ENCODE measurements around the gene ACTL10. TPM values are rescaled to one million over a fixed set of nuclear protein-coding genes. Genes with fewer than 3 reads are reported as not detected.
A peak's percentile ranks its signal among the peaks of the same experiment; 100 is the strongest.

Gene ACTL10
- total and polyA plus RNA-seq, 2 of the 13 experiments (the other 11 are each of a cell fraction or from before 2014, with no cell fraction given), result not detected

DNA sequence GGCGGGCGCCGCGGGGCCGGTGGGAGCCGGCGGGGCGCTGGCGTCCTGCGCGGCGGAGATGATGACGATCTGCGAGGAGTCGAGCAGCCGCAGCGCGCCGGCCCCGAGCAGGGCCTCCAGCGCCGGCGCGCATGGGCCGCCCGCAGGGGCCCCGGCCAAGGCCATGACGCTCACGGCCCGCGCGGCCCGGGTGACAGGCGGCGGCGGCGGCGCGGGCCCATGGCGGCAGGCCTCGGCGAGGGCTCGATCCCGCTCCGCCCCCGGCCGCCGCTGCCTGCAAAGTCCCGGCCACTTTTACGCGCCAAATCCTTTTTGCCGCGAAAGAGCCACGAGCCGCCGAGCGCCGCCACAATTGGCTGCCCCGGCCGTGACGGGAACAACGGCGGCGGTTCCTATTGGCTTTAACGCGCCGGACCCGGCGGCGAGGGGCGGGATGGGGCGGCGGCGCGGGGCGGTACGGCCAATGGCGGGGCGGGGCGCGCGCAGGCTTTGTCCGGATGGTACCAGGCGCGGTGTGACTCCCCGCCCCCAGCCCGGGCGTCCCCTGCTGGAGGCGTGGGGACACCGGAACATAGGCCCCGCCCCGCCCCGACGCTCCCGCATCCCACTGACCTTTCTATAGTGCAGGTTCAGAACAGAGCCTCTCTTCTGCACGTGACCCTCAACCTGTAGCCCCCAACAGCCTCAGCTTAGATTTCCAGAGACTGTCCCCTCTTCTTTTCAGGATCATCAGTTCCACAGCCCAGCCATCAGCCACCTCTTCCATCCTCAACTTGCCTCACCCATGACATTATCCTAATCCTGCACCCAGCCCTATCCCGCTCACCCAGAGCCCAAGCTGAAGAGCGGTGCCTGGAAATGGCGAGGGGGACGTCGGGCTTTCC is 19.6 kb downstream of the ACTL10 start, which contains the start of gene E2F1 (continued):
- TF ChIP-seq, protein P1, sequence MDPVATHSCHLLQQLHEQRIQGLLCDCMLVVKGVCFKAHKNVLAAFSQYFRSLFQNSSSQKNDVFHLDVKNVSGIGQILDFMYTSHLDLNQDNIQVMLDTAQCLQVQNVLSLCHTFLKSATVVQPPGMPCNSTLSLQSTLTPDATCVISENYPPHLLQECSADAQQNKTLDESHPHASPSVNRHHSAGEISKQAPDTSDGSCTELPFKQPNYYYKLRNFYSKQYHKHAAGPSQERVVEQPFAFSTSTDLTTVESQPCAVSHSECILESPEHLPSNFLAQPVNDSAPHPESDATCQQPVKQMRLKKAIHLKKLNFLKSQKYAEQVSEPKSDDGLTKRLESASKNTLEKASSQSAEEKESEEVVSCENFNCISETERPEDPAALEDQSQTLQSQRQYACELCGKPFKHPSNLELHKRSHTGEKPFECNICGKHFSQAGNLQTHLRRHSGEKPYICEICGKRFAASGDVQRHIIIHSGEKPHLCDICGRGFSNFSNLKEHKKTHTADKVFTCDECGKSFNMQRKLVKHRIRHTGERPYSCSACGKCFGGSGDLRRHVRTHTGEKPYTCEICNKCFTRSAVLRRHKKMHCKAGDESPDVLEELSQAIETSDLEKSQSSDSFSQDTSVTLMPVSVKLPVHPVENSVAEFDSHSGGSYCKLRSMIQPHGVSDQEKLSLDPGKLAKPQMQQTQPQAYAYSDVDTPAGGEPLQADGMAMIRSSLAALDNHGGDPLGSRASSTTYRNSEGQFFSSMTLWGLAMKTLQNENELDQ (CRISPR knock-in tag; IDR thresholded peaks at IDR 0.05; ENCODE audit: borderline replicate concordance), result peak; percentile 71; the same call in 1 of the 2 replicates
- peak; percentile 51; the same call in 1 of the 2 replicates for TF ChIP-seq ZKSCAN8 (CRISPR knock-in tag; IDR thresholded peaks at IDR 0.05; ENCODE audit: borderline replicate concordance)
- no peak for TF ChIP-seq TCF12 (IDR thresholded peaks at IDR 0.05)
- peak; percentile 23; the same call in 1 of the 2 replicates for TF ChIP-seq TCF12 (CRISPR knock-in tag; IDR thresholded peaks at IDR 0.05)
- TF ChIP-seq ZNF414 (CRISPR knock-in tag; IDR thresholded peaks at IDR 0.05), result no peak
- no peak for TF ChIP-seq PHB2 (IDR thresholded peaks at IDR 0.05; ENCODE audit: partially characterized antibody)
- peak; percentile 91 for TF ChIP-seq NFYB (CRISPR knock-in tag; IDR thresholded peaks at IDR 0.05)
- TF ChIP-seq ZNF354B (CRISPR knock-in tag; IDR thresholded peaks at IDR 0.05), result 0 out of 2 replicates have a peak, but pooled peaks have one; percentile 48
- no peak for TF ChIP-seq XBP1 (CRISPR knock-in tag; IDR thresholded peaks at IDR 0.05)
- TF ChIP-seq ARNT (IDR thresholded peaks at IDR 0.05), result no peak
- TF ChIP-seq HNF1B (CRISPR knock-in tag; IDR thresholded peaks at IDR 0.05), result peak; percentile 37; the same call in 1 of the 2 replicates
- no peak for TF ChIP-seq GABPA (IDR thresholded peaks at IDR 0.05; ENCODE audit: low read depth, low read length)
- TF ChIP-seq GABPA (CRISPR knock-in tag; IDR thresholded peaks at IDR 0.05; ENCODE audit: low read depth), result no peak
- peak; percentile 60 for TF ChIP-seq ISL2 (CRISPR knock-in tag; IDR thresholded peaks at IDR 0.05)
- TF ChIP-seq ZFP90 (CRISPR knock-in tag; IDR thresholded peaks at IDR 0.05; ENCODE audit: borderline replicate concordance), result peak; percentile 92; the same call in 1 of the 2 replicates
- TF ChIP-seq TSC22D2 (CRISPR knock-in tag; IDR thresholded peaks at IDR 0.05; ENCODE audit: borderline replicate concordance), result no peak; the same call in 1 of the 2 replicates
- TF ChIP-seq, protein P2, sequence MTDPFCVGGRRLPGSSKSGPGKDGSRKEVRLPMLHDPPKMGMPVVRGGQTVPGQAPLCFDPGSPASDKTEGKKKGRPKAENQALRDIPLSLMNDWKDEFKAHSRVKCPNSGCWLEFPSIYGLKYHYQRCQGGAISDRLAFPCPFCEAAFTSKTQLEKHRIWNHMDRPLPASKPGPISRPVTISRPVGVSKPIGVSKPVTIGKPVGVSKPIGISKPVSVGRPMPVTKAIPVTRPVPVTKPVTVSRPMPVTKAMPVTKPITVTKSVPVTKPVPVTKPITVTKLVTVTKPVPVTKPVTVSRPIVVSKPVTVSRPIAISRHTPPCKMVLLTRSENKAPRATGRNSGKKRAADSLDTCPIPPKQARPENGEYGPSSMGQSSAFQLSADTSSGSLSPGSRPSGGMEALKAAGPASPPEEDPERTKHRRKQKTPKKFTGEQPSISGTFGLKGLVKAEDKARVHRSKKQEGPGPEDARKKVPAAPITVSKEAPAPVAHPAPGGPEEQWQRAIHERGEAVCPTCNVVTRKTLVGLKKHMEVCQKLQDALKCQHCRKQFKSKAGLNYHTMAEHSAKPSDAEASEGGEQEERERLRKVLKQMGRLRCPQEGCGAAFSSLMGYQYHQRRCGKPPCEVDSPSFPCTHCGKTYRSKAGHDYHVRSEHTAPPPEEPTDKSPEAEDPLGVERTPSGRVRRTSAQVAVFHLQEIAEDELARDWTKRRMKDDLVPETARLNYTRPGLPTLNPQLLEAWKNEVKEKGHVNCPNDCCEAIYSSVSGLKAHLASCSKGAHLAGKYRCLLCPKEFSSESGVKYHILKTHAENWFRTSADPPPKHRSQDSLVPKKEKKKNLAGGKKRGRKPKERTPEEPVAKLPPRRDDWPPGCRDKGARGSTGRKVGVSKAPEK (CRISPR knock-in tag; IDR thresholded peaks at IDR 0.05; ENCODE audit: borderline replicate concordance), result no peak
- TF ChIP-seq ZNF570 (CRISPR knock-in tag; IDR thresholded peaks at IDR 0.05; ENCODE audit: borderline replicate concordance), result no peak
- TF ChIP-seq, protein P3, sequence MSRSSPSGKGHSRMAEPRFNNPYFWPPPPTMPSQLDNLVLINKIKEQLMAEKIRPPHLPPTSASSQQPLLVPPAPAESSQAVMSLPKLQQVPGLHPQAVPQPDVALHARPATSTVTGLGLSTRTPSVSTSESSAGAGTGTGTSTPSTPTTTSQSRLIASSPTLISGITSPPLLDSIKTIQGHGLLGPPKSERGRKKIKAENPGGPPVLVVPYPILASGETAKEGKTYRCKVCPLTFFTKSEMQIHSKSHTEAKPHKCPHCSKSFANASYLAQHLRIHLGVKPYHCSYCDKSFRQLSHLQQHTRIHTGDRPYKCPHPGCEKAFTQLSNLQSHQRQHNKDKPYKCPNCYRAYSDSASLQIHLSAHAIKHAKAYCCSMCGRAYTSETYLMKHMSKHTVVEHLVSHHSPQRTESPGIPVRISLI (CRISPR knock-in tag; IDR thresholded peaks at IDR 0.05; ENCODE audit: borderline replicate concordance), result peak; percentile 30; the same call in 1 of the 2 replicates
- TF ChIP-seq ZKSCAN1 (IDR thresholded peaks at IDR 0.05; ENCODE audit: low read length), result no peak
- TF ChIP-seq SIN3A (IDR thresholded peaks at IDR 0.05; ENCODE audit: borderline replicate concordance, low read depth, low read length), result peak; percentile 97
